PC-3 (cell line): Measurements from ENCODE around the gene TOGARAM2. TPM values are rescaled to one million over a fixed set of nuclear protein-coding genes. Genes with fewer than 3 reads are reported as not detected.

ENCODE experiments used
- ATAC-seq: fragments of 200-7000 bp; cut with Tn5 transposase; 2 replicates; pipeline ENCODE4 v1.9.1; 2020; ENCODE audit warnings: mild to moderate bottlenecking, moderate library complexity
- BruUV-seq: library from RNA; stranded (reverse); fragments of 400-500 nt; replicated peaks from 2 replicates; lab custom pipeline; 2021; lab: Mats Ljungman, UMichigan
- CTCF ChIA-PET: fragments of 300-600 bp; sonication (Branson Sonifier 250); formaldehyde crosslinking; loops from one replicate; lab custom pipeline; 2022; ENCODE audit warnings: antibody characterized with exemption; lab: Charles Lee
- POLR2A ChIA-PET: fragments of 300-600 bp; sonication (Branson Sonifier 250); formaldehyde crosslinking; loops from one replicate; lab custom pipeline; 2022; ENCODE audit warnings: antibody characterized with exemption; ENCODE audit not compliant: unreplicated experiment; lab: Charles Lee
- DNase-seq: peaks from one replicate; pipeline ENCODE4 v3.0.0-alpha.2; 2015
- H2AFZ ChIP-seq: fragments of 300-600 bp; sonication (generic); 2 replicates; pipeline ENCODE4 v1.6.0; 2016; ENCODE audit warnings: antibody characterized with exemption, low read length
- H3F3A ChIP-seq: fragments of 300-600 bp; sonication (generic); one replicate; pipeline ENCODE4 v1.6.0; 2017; ENCODE audit warnings: antibody characterized with exemption, low read length, control low read depth, mild to moderate bottlenecking; ENCODE audit not compliant: unreplicated experiment
- H3K27ac ChIP-seq: fragments of 300-600 bp; sonication (generic); 2 replicates; pipeline ENCODE4 v1.5.1; 2016; ENCODE audit warnings: mild to moderate bottlenecking, low read length
- H3K27me3 ChIP-seq: fragments of 300-600 bp; sonication (generic); 2 replicates; pipeline ENCODE4 v1.6.1; 2016; ENCODE audit warnings: low read length, mixed read lengths
- H3K36me3 ChIP-seq: fragments of 300-600 bp; sonication (generic); 2 replicates; pipeline ENCODE4 v1.6.1; 2016; ENCODE audit warnings: low read depth, mixed run types, low read length, mixed read lengths
- H3K4me1 ChIP-seq: fragments of 300-600 bp; sonication (generic); 2 replicates; pipeline ENCODE4 v1.5.1; 2016; ENCODE audit warnings: low read length; ENCODE audit not compliant: insufficient read depth
- H3K4me2 ChIP-seq: fragments of 300-600 bp; sonication (generic); 2 replicates; pipeline ENCODE4 v1.6.0; 2016; ENCODE audit warnings: low read length
- H3K4me3 ChIP-seq: fragments of 300-600 bp; sonication (generic); 2 replicates; pipeline ENCODE4 v1.5.1; 2016; ENCODE audit warnings: mild to moderate bottlenecking, low read length, mixed read lengths
- H3K79me2 ChIP-seq: fragments of 300-600 bp; sonication (generic); 2 replicates; pipeline ENCODE4 v1.6.1; 2017; ENCODE audit warnings: low read length, mixed read lengths
- H3K9ac ChIP-seq: fragments of 300-600 bp; sonication (generic); 2 replicates; pipeline ENCODE4 v1.6.0; 2016; ENCODE audit warnings: mild to moderate bottlenecking, low read length
- H3K9me2 ChIP-seq: fragments of 300-600 bp; sonication (generic); replicated peaks from 2 replicates; pipeline ENCODE4 v1.6.1; 2016; ENCODE audit warnings: mixed run types, low read length, mixed read lengths
- H3K9me3 ChIP-seq: fragments of 300-600 bp; sonication (generic); 2 replicates; pipeline ENCODE4 v1.6.1; 2016; ENCODE audit warnings: low read length, mixed read lengths
- H4K20me1 ChIP-seq: fragments of 300-600 bp; sonication (generic); 2 replicates; pipeline ENCODE4 v1.6.1; 2016; ENCODE audit warnings: low read length, mixed read lengths
- CTCF ChIP-seq: fragments of 300-600 bp; sonication (generic); conservative IDR thresholded peaks from 2 replicates; pipeline ENCODE4 v1.5.1; 2017; ENCODE audit warnings: antibody characterized with exemption, low read depth, mild to moderate bottlenecking, low read length
- EZH2 ChIP-seq: fragments of 300-600 bp; sonication (generic); IDR thresholded peaks from one replicate; pipeline ENCODE4 v1.6.1; 2017; ENCODE audit warnings: antibody characterized with exemption, mild to moderate bottlenecking, low read length; ENCODE audit not compliant: unreplicated experiment
- EZH2phosphoT487 ChIP-seq: fragments of 300-600 bp; sonication (generic); IDR thresholded peaks from 2 replicates; pipeline ENCODE4 v1.6.1; 2018; ENCODE audit warnings: mild to moderate bottlenecking, antibody characterized with exemption, low read length, borderline replicate concordance
- intact Hi-C: fragments of 100-400 bp; cut with micrococcal nuclease; formaldehyde crosslinking; loops from 2 replicates; pipeline ENCODE4 v1.9.0; 2023
- total RNA-seq: library from RNA; depleted of rRNA; stranded (reverse); fragments of >200 nt; gene quantifications from 2 replicates; pipeline ENCODE4 v1.2.3, GENCODE V29; 2014

The TOGARAM2 gene
- total RNA-seq, 1 experiment from 2014 or later = not detected

GRCh38 chr2:28975671-28976070 lies 5.4 kb upstream of the TOGARAM2 start:
- peaks cover 23% of the 10 kb centered on the region for H3K4me1 ChIP-seq
- no peak overlapping the region for H3K4me2 ChIP-seq
- ATAC-seq = no peak
- intact Hi-C loops = no loop called here
- H3K9me3 ChIP-seq = no peaks in the 10 kb centered on the region
- no peaks in the 10 kb centered on the region for H3K9me2 ChIP-seq
- H4K20me1 ChIP-seq = no peaks in the 10 kb centered on the region
- H3K27ac ChIP-seq = no peak overlapping the region
- ChIA-PET POLR2A (no interaction called here), CTCF (no interaction called here)
- H3F3A ChIP-seq = no peaks in the 10 kb centered on the region
- no TSS peak for BruUV-seq
- no peak overlapping the region for H2AFZ ChIP-seq
- TF ChIP-seq EZH2phosphoT487 (no peak), CTCF (no peak), EZH2 (no peak)
- no peak overlapping the region for H3K4me3 ChIP-seq
- no peak overlapping the region for H3K9ac ChIP-seq
- no peaks in the 10 kb centered on the region for H3K79me2 ChIP-seq
- no peaks in the 10 kb centered on the region for H3K36me3 ChIP-seq
- no peaks in the 10 kb centered on the region for H3K27me3 ChIP-seq
- no peak for DNase-seq

- POLR2A ChIA-PET = interaction anchor here (0.7 kb wide), 1 partner anchor 42 kb away, joined by 4 read pairs; no protein-coding TSS in a partner anchor
- peak; percentile 93 for DNase-seq
Measured at GRCh38 chr2:28976584-28976983, 4.5 kb upstream of the TOGARAM2 start.

More at GRCh38 chr2:28976584-28976983, 4.5 kb upstream of the TOGARAM2 start:
- CTCF ChIA-PET = no interaction called here
- H3K27me3 ChIP-seq = no peaks in the 10 kb centered on the region
- H3F3A ChIP-seq = no peaks in the 10 kb centered on the region
- ATAC-seq = peak; percentile 83
- H3K27ac ChIP-seq = 0 out of 2 replicates have a peak overlapping the region, but pooled peaks have one; percentile 14
- intact Hi-C loops = no loop called here
- TF ChIP-seq EZH2phosphoT487 (no peak), EZH2 (no peak), CTCF (no peak)
- H3K79me2 ChIP-seq = no peaks in the 10 kb centered on the region
- no peak overlapping the region for H3K4me3 ChIP-seq
- H3K9me2 ChIP-seq = no peaks in the 10 kb centered on the region
- no peaks in the 10 kb centered on the region for H3K9me3 ChIP-seq
- H3K36me3 ChIP-seq = no peaks in the 10 kb centered on the region
- BruUV-seq = no TSS peak
- H4K20me1 ChIP-seq = no peaks in the 10 kb centered on the region
- peak overlapping the region; percentile 28; the same call in 1 of the 2 replicates for H3K4me2 ChIP-seq
- no peak overlapping the region for H3K9ac ChIP-seq
- H3K4me1 ChIP-seq = peaks cover 23% of the 10 kb centered on the region
- H2AFZ ChIP-seq = no peak overlapping the region
